Tibial artery (tissue), 4 donors: Measurements from ENCODE around the gene BPIFA3.
A peak's percentile ranks its signal among the peaks of the same experiment; 100 is the strongest.

Source experiments
- DNase-seq, 2 donors: peaks; one replicate each; pipeline ENCODE4 v3.0.0-alpha.2; 2019
- H3K27ac ChIP-seq, 2 donors: fragments of 200-600 bp; sonication (generic) in 1 of 2; 1 replicate in 1 of 2; 2 replicates in 1 of 2; pipeline ENCODE4 v1.5.1; 2018 to 2019; ENCODE audit warnings: mild to moderate bottlenecking in 1 of 2
- H3K27me3 ChIP-seq, 2 donors: fragments of 200-600 bp; sonication (generic) in 1 of 2; one replicate each; pipeline versions ENCODE4 v1.5.1 to v1.6.0; 2016 to 2019
- H3K36me3 ChIP-seq, 3 donors: fragments of 200-600 bp; sonication (generic) in 2 of 3; one replicate each; pipeline ENCODE4 v1.5.1; 2016 to 2019; ENCODE audit warnings: mild to moderate bottlenecking in 2 of 3
- H3K4me1 ChIP-seq, 4 donors: fragments of 200-600 bp; sonication (generic) in 2 of 4; 1 replicate in 3 of 4; 2 replicates in 1 of 4; pipeline ENCODE4 v1.5.1; 2016 to 2019
- H3K4me3 ChIP-seq, 2 donors: fragments of 200-600 bp; sonication (generic) in 1 of 2; 1 replicate in 1 of 2; 2 replicates in 1 of 2; pipeline ENCODE4 v1.5.1; 2018 to 2019; ENCODE audit warnings: mild to moderate bottlenecking in 2 of 2
- H3K9me3 ChIP-seq, 3 donors: fragments of 200-600 bp; sonication (generic) in 1 of 3; one replicate each; pipeline ENCODE4 v1.5.1; 2016 to 2019
- intact Hi-C: fragments of 100-400 bp; cut with DNase I; formaldehyde crosslinking; loops from one replicate; pipeline ENCODE4 v1.15.0; 2023; ENCODE audit warnings: low total_unique reads
- TF ChIP-seq, protein P1 (sequence below), 2 experiments: fragments of 200-600 bp in 1 of 2; fragments of 450-650 bp in 1 of 2; IDR thresholded peaks; one replicate each; pipeline ENCODE4 v1.5.1; 2017 to 2019; ENCODE audit warnings: antibody characterized with exemption in 2 of 2, mild to moderate bottlenecking in 1 of 2, moderate library complexity in 1 of 2

Gene BPIFA3

DNA sequence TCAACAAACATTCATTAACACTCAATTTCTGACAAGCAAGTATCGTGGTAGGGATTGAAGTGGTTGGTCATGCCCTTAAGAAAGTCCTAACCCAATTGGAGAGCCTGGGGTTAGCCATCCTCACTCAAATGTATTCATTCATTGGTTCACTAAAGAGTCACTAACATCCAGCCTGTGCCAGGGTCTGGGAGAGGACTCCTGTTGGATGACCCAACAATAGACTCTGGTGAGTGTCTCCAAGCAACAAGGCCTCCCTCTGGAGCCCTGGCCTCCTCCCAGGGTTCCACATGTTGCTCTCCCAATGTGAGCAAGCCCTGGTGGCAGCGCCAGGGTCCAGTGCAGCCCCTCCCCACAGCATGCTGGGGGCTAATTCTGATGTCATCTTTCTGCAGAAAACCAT is at the start of gene BPIFA3:
TSS of gene BPIFA3 (plus strand) at position 301 of the 400 bp plus-strand sequence. CDS start 185 bp downstream, outside the sequence.
- peak in 1 of 2 donors; percentile 25 for DNase-seq
- Histone ChIP-seq H3K27me3 (peaks cover 0 to 16% of the 10 kb centered on the region in 2 donors), H3K36me3 (no peaks in the 10 kb centered on the region), H3K4me3 (no peak within 1 kb of the TSS), H3K4me1 (no peaks in the 10 kb centered on the region), H3K9me3 (no peaks in the 10 kb centered on the region), H3K27ac (no peak within 1 kb of the TSS)
- TF ChIP-seq, protein P1, sequence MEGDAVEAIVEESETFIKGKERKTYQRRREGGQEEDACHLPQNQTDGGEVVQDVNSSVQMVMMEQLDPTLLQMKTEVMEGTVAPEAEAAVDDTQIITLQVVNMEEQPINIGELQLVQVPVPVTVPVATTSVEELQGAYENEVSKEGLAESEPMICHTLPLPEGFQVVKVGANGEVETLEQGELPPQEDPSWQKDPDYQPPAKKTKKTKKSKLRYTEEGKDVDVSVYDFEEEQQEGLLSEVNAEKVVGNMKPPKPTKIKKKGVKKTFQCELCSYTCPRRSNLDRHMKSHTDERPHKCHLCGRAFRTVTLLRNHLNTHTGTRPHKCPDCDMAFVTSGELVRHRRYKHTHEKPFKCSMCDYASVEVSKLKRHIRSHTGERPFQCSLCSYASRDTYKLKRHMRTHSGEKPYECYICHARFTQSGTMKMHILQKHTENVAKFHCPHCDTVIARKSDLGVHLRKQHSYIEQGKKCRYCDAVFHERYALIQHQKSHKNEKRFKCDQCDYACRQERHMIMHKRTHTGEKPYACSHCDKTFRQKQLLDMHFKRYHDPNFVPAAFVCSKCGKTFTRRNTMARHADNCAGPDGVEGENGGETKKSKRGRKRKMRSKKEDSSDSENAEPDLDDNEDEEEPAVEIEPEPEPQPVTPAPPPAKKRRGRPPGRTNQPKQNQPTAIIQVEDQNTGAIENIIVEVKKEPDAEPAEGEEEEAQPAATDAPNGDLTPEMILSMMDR (IDR thresholded peaks at IDR 0.05) = no peak
- intact Hi-C loops = no loop called here

DNA sequence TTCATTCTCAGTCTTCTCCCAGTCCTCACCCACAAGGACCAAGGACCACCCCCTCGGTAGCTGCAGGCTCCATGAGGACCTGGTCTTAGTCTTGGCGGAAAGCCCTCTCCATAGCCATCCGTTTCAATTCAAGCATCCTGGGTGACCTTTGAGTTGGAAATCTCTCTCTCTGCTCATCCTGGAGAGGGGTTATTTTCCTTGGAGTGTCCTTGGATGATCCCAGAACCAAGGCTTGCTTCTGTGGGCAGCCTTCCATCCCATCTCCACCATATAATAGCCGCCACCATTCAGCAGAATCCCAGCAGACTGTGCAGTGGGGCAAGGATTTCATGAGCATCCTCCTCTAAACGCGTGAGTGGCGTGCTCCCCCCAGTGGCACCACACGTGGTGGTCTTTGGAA is 49.3 kb upstream of the BPIFA3 start, which contains the start of gene BPIFA2:
TSS of gene BPIFA2 (plus strand) at position 301 of the 400 bp plus-strand sequence. CDS start 987 bp downstream, outside the sequence.
- intact Hi-C loops = no loop called here
- no peaks in the 10 kb centered on the region for H3K4me1 ChIP-seq
- no peak within 1 kb of the TSS for H3K27ac ChIP-seq
- no peak within 1 kb of the TSS for H3K4me3 ChIP-seq
- H3K36me3 ChIP-seq = no peaks in the 10 kb centered on the region
- TF ChIP-seq, protein P1 (IDR thresholded peaks at IDR 0.05) = no peak
- peaks cover 0 to 15% (median 12%) of the 10 kb centered on the region in 3 donors for H3K9me3 ChIP-seq
- DNase-seq = no peak
- peaks cover 0 to 11% of the 10 kb centered on the region in 2 donors for H3K27me3 ChIP-seq

DNA sequence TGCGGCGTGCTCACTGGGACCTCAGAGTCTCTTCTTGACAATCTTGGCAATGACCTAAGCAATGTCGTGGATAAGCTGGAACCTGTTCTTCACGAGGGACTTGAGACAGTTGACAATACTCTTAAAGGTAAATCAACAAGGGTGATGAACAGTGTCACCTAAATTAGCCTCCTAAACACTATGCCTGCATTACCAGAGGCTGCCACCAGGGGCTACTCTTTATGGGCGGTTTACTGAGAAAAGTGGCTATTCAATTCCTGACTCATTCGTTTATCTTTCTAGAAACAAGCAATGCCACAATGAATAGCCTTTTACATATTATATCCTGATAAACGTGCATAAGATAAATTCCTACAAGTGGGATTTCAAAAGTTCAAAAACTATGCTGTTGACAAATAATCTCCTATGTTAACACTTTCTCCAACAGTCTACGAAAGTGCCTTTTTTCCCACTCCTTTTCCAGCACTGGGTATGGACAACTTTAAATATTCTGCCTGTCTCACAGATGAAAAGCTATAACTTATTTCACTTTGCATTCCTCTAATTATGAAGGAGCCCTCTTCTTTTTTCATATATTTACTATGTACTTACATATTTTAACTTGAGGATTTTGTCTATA is 47.9 kb upstream of the BPIFA3 start:
- Histone ChIP-seq H3K27ac (no peak overlapping the region), H3K4me3 (no peak overlapping the region), H3K36me3 (no peaks in the 10 kb centered on the region), H3K27me3 (peaks cover 0 to 11% of the 10 kb centered on the region in 2 donors), H3K9me3 (peaks cover 0 to 15% (median 12%) of the 10 kb centered on the region in 3 donors), H3K4me1 (no peaks in the 10 kb centered on the region)
- DNase-seq = no peak
- TF ChIP-seq, protein P1 (IDR thresholded peaks at IDR 0.05) = peak in 1 of 2 experiments; percentile 8
- intact Hi-C loops = no loop called here

DNA sequence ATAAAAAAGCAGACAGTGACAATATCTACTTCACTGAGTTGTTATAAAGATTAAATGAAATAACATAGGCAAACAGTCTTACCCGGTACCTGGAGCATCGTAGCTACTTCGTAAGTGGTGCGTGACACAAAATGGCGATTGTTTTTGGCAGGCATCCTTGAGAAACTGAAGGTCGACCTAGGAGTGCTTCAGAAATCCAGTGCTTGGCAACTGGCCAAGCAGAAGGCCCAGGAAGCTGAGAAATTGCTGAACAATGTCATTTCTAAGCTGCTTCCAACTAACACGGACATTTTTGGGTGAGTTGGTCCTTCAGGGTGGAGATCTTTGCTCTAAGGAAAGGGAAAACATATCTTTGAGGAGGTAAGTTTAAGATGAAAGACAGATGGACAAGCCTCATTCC is 44.4 kb upstream of the BPIFA3 start:
- no peaks in the 10 kb centered on the region for H3K4me1 ChIP-seq
- no peaks in the 10 kb centered on the region for H3K36me3 ChIP-seq
- intact Hi-C loops = no loop called here
- H3K4me3 ChIP-seq = no peak overlapping the region
- no peak overlapping the region for H3K27ac ChIP-seq
- H3K27me3 ChIP-seq = peaks cover 0 to 4% of the 10 kb centered on the region in 2 donors
- peaks cover 0 to 15% (median 12%) of the 10 kb centered on the region in 3 donors for H3K9me3 ChIP-seq
- DNase-seq = no peak
- TF ChIP-seq, protein P1 (IDR thresholded peaks at IDR 0.05) = no peak

DNA sequence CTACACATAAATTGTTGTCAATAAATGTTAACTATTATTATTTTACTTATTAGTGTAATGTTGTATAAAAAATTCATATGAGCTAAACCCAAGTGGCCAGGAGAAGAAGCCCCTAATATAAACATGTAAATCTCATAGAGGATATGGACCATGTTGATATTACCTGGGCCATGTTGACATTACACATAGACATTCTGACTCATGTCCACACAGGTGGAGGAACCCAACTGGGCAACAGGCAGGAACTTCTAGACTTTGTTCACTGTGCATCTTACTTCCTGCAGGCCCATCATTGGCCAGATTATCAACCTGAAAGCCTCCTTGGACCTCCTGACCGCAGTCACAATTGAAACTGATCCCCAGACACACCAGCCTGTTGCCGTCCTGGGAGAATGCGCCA is 42.0 kb upstream of the BPIFA3 start:
- H3K27me3 ChIP-seq = peaks cover 0 to 4% of the 10 kb centered on the region in 2 donors
- DNase-seq = no peak
- TF ChIP-seq, protein P1 (IDR thresholded peaks at IDR 0.05) = no peak
- no peak overlapping the region for H3K4me3 ChIP-seq
- no peaks in the 10 kb centered on the region for H3K4me1 ChIP-seq
- peaks cover 0 to 8% (median 6%) of the 10 kb centered on the region in 3 donors for H3K9me3 ChIP-seq
- intact Hi-C loops = no loop called here
- no peak overlapping the region for H3K27ac ChIP-seq
- no peaks in the 10 kb centered on the region for H3K36me3 ChIP-seq
